Ishikawa (cell line): Measurements from ENCODE around the gene TBC1D9.

Experiments
- CEBPB ChIP-seq: IDR thresholded peaks from 2 replicates; pipeline ENCODE4 v1.6.1; 2012
- CREB1 ChIP-seq: IDR thresholded peaks from 2 replicates; pipeline ENCODE4 v1.6.1; 2012; ENCODE audit warnings: low read depth
- EGR1 ChIP-seq: IDR thresholded peaks from 2 replicates; pipeline ENCODE4 v1.6.1; 2012
- EP300 ChIP-seq: IDR thresholded peaks from 2 replicates; pipeline ENCODE4 v1.6.1; 2012; ENCODE audit warnings: borderline replicate concordance
- FOXM1 ChIP-seq: IDR thresholded peaks from 2 replicates; pipeline ENCODE4 v1.6.1; 2012; ENCODE audit warnings: low read depth, borderline replicate concordance
- MAX ChIP-seq: IDR thresholded peaks from 2 replicates; pipeline ENCODE4 v1.6.1; 2012
- NFIC ChIP-seq: IDR thresholded peaks from 2 replicates; pipeline ENCODE4 v1.6.1; 2012
- RAD21 ChIP-seq: IDR thresholded peaks from 2 replicates; pipeline ENCODE4 v1.6.1; 2012; ENCODE audit warnings: low read depth
- REST ChIP-seq: IDR thresholded peaks from 2 replicates; pipeline ENCODE4 v1.6.1; 2012; ENCODE audit warnings: low read depth, mild to moderate bottlenecking
- TAF1 ChIP-seq: IDR thresholded peaks from 2 replicates; pipeline ENCODE4 v1.6.1; 2012; ENCODE audit warnings: low read depth, mild to moderate bottlenecking
- TCF12 ChIP-seq: IDR thresholded peaks from 2 replicates; pipeline ENCODE4 v1.6.1; 2012; ENCODE audit warnings: low read depth
- TEAD4 ChIP-seq: IDR thresholded peaks from 2 replicates; pipeline ENCODE4 v1.6.1; 2012
- USF1 ChIP-seq: IDR thresholded peaks from 2 replicates; pipeline ENCODE4 v1.6.1; 2012
- YY1 ChIP-seq: IDR thresholded peaks from 2 replicates; pipeline ENCODE4 v1.6.1; 2012; ENCODE audit warnings: low read depth
- ZBTB7A ChIP-seq: IDR thresholded peaks from 2 replicates; pipeline ENCODE4 v1.6.1; 2012; ENCODE audit warnings: low read depth

The TBC1D9 gene

GRCh38 chr4:140637836-140638235 lies 118.3 kb downstream of the TBC1D9 start:
- no peak for TF ChIP-seq NFIC
- TF ChIP-seq EP300 = no peak
- TF ChIP-seq RAD21 = peak; percentile 80

GRCh38 chr4:140635606-140636005 lies 120.6 kb downstream of the TBC1D9 start:
- TF ChIP-seq TAF1 = no peak
- no peak for TF ChIP-seq ZBTB7A
- TF ChIP-seq NFIC = 0 out of 2 replicates have a peak, but pooled peaks have one; percentile 8
- no peak for TF ChIP-seq USF1
- peak; percentile 98 for TF ChIP-seq TEAD4
- TF ChIP-seq FOXM1 = no peak
- TF ChIP-seq CREB1 = no peak
- no peak for TF ChIP-seq TCF12
- TF ChIP-seq YY1 = no peak
- no peak for TF ChIP-seq CEBPB
- 0 out of 2 replicates have a peak, but pooled peaks have one; percentile 36 for TF ChIP-seq MAX
- TF ChIP-seq EP300 = no peak
- TF ChIP-seq REST = no peak
- no peak for TF ChIP-seq EGR1
- TF ChIP-seq RAD21 = peak; percentile 14; the same call in 1 of the 2 replicates

- TF ChIP-seq NFIC = no peak
- no peak for TF ChIP-seq ZBTB7A
- TF ChIP-seq RAD21 = no peak
- TF ChIP-seq USF1 = no peak
- TF ChIP-seq MAX = no peak
- no peak for TF ChIP-seq REST
- no peak for TF ChIP-seq YY1
- TF ChIP-seq FOXM1 = no peak
- TF ChIP-seq TCF12 = no peak
- no peak for TF ChIP-seq TEAD4
- no peak for TF ChIP-seq EGR1
- TF ChIP-seq CEBPB = no peak
- TF ChIP-seq CREB1 = no peak
- no peak for TF ChIP-seq TAF1
- TF ChIP-seq EP300 = no peak
Measured at GRCh38 chr4:140633951-140634350, 122.2 kb downstream of the TBC1D9 start.

GRCh38 chr4:140633124-140633523 lies 123.1 kb downstream of the TBC1D9 start:
- TF ChIP-seq FOXM1 (no peak), YY1 (no peak), CEBPB (no peak), RAD21 (no peak), CREB1 (no peak), REST (no peak), MAX (no peak), ZBTB7A (no peak), EGR1 (no peak), TEAD4 (no peak)

- TF ChIP-seq CREB1 = no peak
- TF ChIP-seq USF1 = no peak
- no peak for TF ChIP-seq FOXM1
Measured at GRCh38 chr4:140630246-140630645, 125.9 kb downstream of the TBC1D9 start.
